ENCODE data around the gene SLC10A7. TPM values are rescaled to one million over a fixed set of nuclear protein-coding genes. Genes with fewer than 3 reads are reported as not detected.
A peak's percentile ranks its signal among the peaks of the same experiment; 100 is the strongest.

The SLC10A7 gene
- total and polyA plus RNA-seq, 2 donors from 2014 or later = 1.9 to 15.1 TPM

GRCh38 chr4:146477054-146477453 lies 44.7 kb downstream of the SLC10A7 start:
- Histone ChIP-seq H3K27ac (ENCODE audit: low read depth in 2 of 2, low read length in 2 of 2) (no peak overlapping the region), H3K9me3 (ENCODE audit: control insufficient read depth in 2 of 3, insufficient read depth in 1 of 3, low read length in 3 of 3) (peaks cover 0 to 2% (median 0%) of the 10 kb centered on the region in 3 donors), H3K9ac (ENCODE audit: low read length in 3 of 3) (no peak overlapping the region), H3K36me3 (ENCODE audit: control insufficient read depth in 2 of 3, insufficient read depth in 3 of 3, low read length in 3 of 3) (no peaks in the 10 kb centered on the region), H3K4me3 (ENCODE audit: low read length in 3 of 3) (no peak overlapping the region), H3K27me3 (ENCODE audit: control insufficient read depth, insufficient read depth, low read length) (no peaks in the 10 kb centered on the region), H3K4me1 (ENCODE audit: control insufficient read depth in 2 of 3, insufficient read depth in 2 of 3, low read depth in 1 of 3, low read length in 3 of 3) (no peaks in the 10 kb centered on the region)
- FAIRE-seq (no peak), DNase-seq (no peak)
- intact Hi-C loops (cut with DNase I) = no loop called here
- TF ChIP-seq CTCF (IDR thresholded peaks at IDR 0.05; ENCODE audit: borderline replicate concordance, extremely low read depth, insufficient read depth) = no peak

GRCh38 chr4:146472404-146472803 lies 49.3 kb downstream of the SLC10A7 start:
- Histone ChIP-seq H3K4me3 (ENCODE audit: low read length in 3 of 3) (no peak overlapping the region), H3K27me3 (ENCODE audit: control insufficient read depth, insufficient read depth, low read length) (no peaks in the 10 kb centered on the region), H3K9ac (ENCODE audit: low read length in 3 of 3) (no peak overlapping the region), H3K36me3 (ENCODE audit: control insufficient read depth in 2 of 3, insufficient read depth in 3 of 3, low read length in 3 of 3) (no peaks in the 10 kb centered on the region), H3K9me3 (ENCODE audit: control insufficient read depth in 2 of 3, insufficient read depth in 1 of 3, low read length in 3 of 3) (no peaks in the 10 kb centered on the region), H3K4me1 (ENCODE audit: control insufficient read depth in 2 of 3, insufficient read depth in 2 of 3, low read depth in 1 of 3, low read length in 3 of 3) (no peaks in the 10 kb centered on the region), H3K27ac (ENCODE audit: low read depth in 2 of 2, low read length in 2 of 2) (no peak overlapping the region)
- FAIRE-seq (no peak), DNase-seq (peak in 4 of 5 donors; percentile 11 to 47 (median 18))
- TF ChIP-seq CTCF (IDR thresholded peaks at IDR 0.05; ENCODE audit: borderline replicate concordance, extremely low read depth, insufficient read depth) = no peak
- intact Hi-C loops (cut with DNase I) = no loop called here

GRCh38 chr4:146470604-146471003 lies 51.1 kb downstream of the SLC10A7 start:
- Histone ChIP-seq H3K27ac (ENCODE audit: low read depth in 2 of 2, low read length in 2 of 2) (no peak overlapping the region), H3K4me3 (ENCODE audit: low read length in 3 of 3) (no peak overlapping the region), H3K36me3 (ENCODE audit: control insufficient read depth in 2 of 3, insufficient read depth in 3 of 3, low read length in 3 of 3) (no peaks in the 10 kb centered on the region), H3K4me1 (ENCODE audit: control insufficient read depth in 2 of 3, insufficient read depth in 2 of 3, low read depth in 1 of 3, low read length in 3 of 3) (no peaks in the 10 kb centered on the region), H3K9ac (ENCODE audit: low read length in 3 of 3) (no peak overlapping the region), H3K27me3 (ENCODE audit: control insufficient read depth, insufficient read depth, low read length) (no peaks in the 10 kb centered on the region), H3K9me3 (ENCODE audit: control insufficient read depth in 2 of 3, insufficient read depth in 1 of 3, low read length in 3 of 3) (no peaks in the 10 kb centered on the region)
- DNase-seq = no peak
- intact Hi-C loops (cut with DNase I) = no loop called here
- no peak for FAIRE-seq
- no peak for TF ChIP-seq CTCF (IDR thresholded peaks at IDR 0.05; ENCODE audit: borderline replicate concordance, extremely low read depth, insufficient read depth)

- intact Hi-C loops (cut with DNase I) = no loop called here
- Histone ChIP-seq H3K36me3 (ENCODE audit: control insufficient read depth in 2 of 3, insufficient read depth in 3 of 3, low read length in 3 of 3) (no peaks in the 10 kb centered on the region), H3K27ac (ENCODE audit: low read depth in 2 of 2, low read length in 2 of 2) (no peak overlapping the region), H3K9me3 (ENCODE audit: control insufficient read depth in 2 of 3, insufficient read depth in 1 of 3, low read length in 3 of 3) (no peaks in the 10 kb centered on the region), H3K27me3 (ENCODE audit: control insufficient read depth, insufficient read depth, low read length) (no peaks in the 10 kb centered on the region), H3K4me3 (ENCODE audit: low read length in 3 of 3) (no peak overlapping the region), H3K4me1 (ENCODE audit: control insufficient read depth in 2 of 3, insufficient read depth in 2 of 3, low read depth in 1 of 3, low read length in 3 of 3) (no peaks in the 10 kb centered on the region), H3K9ac (ENCODE audit: low read length in 3 of 3) (no peak overlapping the region)
- FAIRE-seq (no peak), DNase-seq (no peak)
- no peak for TF ChIP-seq CTCF (IDR thresholded peaks at IDR 0.05; ENCODE audit: borderline replicate concordance, extremely low read depth, insufficient read depth)
Measured at GRCh38 chr4:146469022-146469421, 52.7 kb downstream of the SLC10A7 start.
